Measurements from ENCODE around the gene LY86. TPM values are rescaled to one million over a fixed set of nuclear protein-coding genes. Genes with fewer than 3 reads are reported as not detected.

Gene LY86
- total RNA-seq, 4 donors from 2014 or later: 1.2 to 2.8 TPM; not detected in 2

DNA sequence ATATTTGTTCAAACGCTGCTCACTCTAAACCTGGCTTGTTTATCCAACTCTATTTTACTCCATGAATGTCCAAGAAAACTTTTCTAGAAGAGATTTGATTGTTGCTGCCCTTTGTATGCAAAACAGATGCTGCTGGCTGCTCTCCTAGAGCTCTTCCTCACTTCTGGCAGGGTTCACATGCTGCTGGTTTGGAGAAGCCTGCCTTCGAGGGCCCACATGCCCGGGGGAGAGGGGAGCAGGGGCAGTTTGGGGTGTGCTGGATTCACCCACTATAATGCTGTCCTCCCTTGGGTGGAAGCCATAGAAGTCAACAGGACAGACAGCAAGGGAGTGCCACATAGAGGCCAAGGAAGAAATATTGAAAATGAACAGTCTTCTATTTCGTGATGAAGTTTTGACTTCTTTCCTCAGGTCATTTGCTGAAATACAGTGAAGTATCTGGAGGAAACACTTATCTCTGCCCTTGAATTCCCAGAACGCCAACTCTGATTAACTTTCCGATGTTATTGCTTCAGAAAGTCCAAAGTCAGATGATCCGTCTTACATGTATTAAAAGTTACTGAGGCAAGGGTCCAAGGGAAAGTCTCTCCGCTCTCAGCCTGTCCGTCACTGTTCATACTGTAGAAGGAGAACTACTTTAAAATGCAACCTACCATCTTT, 32.4 kb downstream of the LY86 start:
- H3K27me3 ChIP-seq: no peaks in the 10 kb centered on the region
- 64 to 81% methylated on average over 9 of the region's 9 CpGs for WGBS, 2 donors
- DNase-seq: no peak
- no peaks in the 10 kb centered on the region for H3K36me3 ChIP-seq
- peaks cover 0 to 7% of the 10 kb centered on the region in 2 donors for H3K4me1 ChIP-seq
- intact Hi-C loops (cut with DNase I): no loop called here
- TF ChIP-seq, protein P1, sequence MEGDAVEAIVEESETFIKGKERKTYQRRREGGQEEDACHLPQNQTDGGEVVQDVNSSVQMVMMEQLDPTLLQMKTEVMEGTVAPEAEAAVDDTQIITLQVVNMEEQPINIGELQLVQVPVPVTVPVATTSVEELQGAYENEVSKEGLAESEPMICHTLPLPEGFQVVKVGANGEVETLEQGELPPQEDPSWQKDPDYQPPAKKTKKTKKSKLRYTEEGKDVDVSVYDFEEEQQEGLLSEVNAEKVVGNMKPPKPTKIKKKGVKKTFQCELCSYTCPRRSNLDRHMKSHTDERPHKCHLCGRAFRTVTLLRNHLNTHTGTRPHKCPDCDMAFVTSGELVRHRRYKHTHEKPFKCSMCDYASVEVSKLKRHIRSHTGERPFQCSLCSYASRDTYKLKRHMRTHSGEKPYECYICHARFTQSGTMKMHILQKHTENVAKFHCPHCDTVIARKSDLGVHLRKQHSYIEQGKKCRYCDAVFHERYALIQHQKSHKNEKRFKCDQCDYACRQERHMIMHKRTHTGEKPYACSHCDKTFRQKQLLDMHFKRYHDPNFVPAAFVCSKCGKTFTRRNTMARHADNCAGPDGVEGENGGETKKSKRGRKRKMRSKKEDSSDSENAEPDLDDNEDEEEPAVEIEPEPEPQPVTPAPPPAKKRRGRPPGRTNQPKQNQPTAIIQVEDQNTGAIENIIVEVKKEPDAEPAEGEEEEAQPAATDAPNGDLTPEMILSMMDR (IDR thresholded peaks at IDR 0.05): no peak
- no peak for TF ChIP-seq POLR2A (IDR thresholded peaks at IDR 0.05)
- H3K9me3 ChIP-seq: no peaks in the 10 kb centered on the region
- no peak overlapping the region for H3K4me3 ChIP-seq (replicated peaks in 1 of 3)
- H3K27ac ChIP-seq: no peak overlapping the region

DNA sequence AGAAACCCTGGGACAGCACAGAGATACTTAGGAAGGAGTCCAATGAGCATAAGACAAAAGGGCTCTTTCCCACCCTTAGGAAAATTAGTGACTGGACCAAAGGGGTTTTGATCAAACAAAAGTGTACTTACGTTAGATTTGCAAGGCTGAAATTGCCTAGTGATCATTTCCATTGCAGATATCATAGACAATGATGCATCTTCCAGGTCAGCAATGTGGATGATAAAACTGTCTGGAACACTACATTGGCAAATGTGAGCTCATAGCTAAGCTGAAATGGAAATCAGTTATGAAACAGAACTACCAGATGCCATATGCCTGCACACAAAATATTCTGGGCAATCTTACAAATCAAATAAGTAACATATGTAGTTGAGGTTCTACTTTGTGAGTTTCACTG, 34.0 kb downstream of the LY86 start:
- Histone ChIP-seq H3K27ac (no peak overlapping the region), H3K27me3 (no peaks in the 10 kb centered on the region), H3K9me3 (no peaks in the 10 kb centered on the region), H3K4me1 (peaks cover 0 to 7% of the 10 kb centered on the region in 2 donors), H3K36me3 (no peaks in the 10 kb centered on the region), H3K4me3 (replicated peaks in 1 of 3) (no peak overlapping the region)
- no peak for DNase-seq
- TF ChIP-seq POLR2A (IDR thresholded peaks at IDR 0.05): no peak
- TF ChIP-seq, protein P1 (IDR thresholded peaks at IDR 0.05): no peak
- WGBS, 2 donors: 91 to 97% methylated on average over 1 of the region's 1 CpG
- intact Hi-C loops (cut with DNase I): no loop called here

DNA sequence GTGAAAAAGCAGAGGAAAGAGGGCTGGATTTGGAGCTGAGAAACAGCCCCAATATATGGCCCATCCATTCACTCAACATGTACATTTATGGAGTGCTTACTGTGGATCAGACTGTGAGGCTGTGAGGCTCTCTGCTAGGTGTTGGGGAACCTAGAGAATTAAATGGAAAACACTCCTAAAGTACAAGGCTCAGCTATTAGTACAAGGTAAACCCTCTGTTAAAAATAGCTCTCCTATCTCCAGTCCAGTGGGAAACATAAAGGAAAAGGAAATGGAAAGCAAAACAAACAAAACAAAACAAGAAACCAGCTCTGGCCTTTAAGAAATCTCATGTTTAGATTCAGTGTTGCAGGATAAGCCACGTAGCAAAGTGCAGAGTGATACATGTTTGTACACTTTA, 35.0 kb downstream of the LY86 start:
- intact Hi-C loops (cut with DNase I): no loop called here
- no peaks in the 10 kb centered on the region for H3K9me3 ChIP-seq
- no peak overlapping the region for H3K4me3 ChIP-seq (replicated peaks in 1 of 3)
- DNase-seq: no peak
- no peaks in the 10 kb centered on the region for H3K27me3 ChIP-seq
- H3K4me1 ChIP-seq: peaks cover 0 to 7% of the 10 kb centered on the region in 2 donors
- H3K27ac ChIP-seq: no peak overlapping the region
- H3K36me3 ChIP-seq: no peaks in the 10 kb centered on the region
- WGBS, 2 donors: 55 to 63% methylated on average over 1 of the region's 1 CpG
- no peak for TF ChIP-seq POLR2A (IDR thresholded peaks at IDR 0.05)
- TF ChIP-seq, protein P1 (IDR thresholded peaks at IDR 0.05): no peak

DNA sequence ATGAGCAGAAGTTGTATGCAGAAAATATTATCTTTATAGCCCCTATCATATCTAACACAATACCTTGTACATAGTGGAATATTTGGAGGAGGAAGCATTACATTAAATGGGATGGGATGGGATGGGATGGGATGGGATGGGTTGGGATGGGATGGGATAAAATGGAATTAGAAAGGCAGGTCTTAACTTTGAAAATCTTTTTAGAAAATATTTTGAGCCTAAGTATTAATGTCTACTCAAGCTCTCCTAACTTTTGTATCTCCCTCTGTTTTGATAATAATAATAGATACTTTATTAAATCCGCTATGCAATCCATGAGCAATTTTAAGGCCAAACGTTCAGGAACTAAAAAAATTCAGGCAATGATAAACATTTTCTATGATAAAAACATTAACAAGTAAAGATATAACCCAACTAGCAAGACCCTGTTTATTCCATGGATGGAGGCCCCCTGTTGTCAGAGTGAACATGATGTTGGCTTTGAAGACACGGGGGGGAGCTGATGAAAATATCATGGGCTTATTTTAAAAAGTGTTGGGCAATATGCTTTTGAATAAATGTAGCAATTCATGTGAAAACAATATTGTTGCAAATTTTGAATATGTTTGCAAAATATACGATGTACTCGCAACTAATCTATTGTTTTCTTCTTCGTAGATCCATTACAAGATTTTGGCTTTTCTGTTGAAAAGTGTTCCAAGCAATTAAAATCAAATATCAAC, 35.9 kb downstream of the LY86 start:
- no peak for DNase-seq
- no peak for TF ChIP-seq POLR2A (IDR thresholded peaks at IDR 0.05)
- no peak overlapping the region for H3K4me3 ChIP-seq (replicated peaks in 1 of 3)
- 87 to 88% methylated on average over 6 of the region's 6 CpGs for WGBS, 2 donors
- H3K4me1 ChIP-seq: peaks cover 1 to 3% of the 10 kb centered on the region in 2 donors
- H3K27ac ChIP-seq: no peak overlapping the region
- no peaks in the 10 kb centered on the region for H3K27me3 ChIP-seq
- H3K36me3 ChIP-seq: no peaks in the 10 kb centered on the region
- H3K9me3 ChIP-seq: no peaks in the 10 kb centered on the region
- intact Hi-C loops (cut with DNase I): no loop called here

DNA sequence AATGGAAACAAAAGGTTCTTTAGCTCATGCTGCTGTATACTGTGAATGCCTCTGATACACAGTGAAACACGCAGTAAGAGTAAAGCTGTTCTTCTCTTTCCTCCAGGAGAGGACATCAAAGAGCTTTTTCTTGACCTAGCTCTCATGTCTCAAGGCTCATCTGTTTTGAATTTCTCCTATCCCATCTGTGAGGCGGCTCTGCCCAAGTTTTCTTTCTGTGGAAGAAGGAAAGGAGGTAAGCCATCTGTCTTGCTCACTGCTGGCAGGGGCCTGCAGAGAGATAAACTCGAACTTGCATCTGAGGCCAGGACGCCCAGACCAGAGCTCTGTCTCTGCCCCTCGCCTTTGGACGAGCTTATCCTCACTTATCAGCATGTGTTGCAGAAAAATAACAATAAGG, 37.7 kb downstream of the LY86 start:
- H3K36me3 ChIP-seq: no peaks in the 10 kb centered on the region
- WGBS, 2 donors: 81 to 83% methylated on average over 6 of the region's 6 CpGs
- TF ChIP-seq, protein P1 (IDR thresholded peaks at IDR 0.05): no peak
- TF ChIP-seq POLR2A (IDR thresholded peaks at IDR 0.05): no peak
- peaks cover 2 to 4% of the 10 kb centered on the region in 2 donors for H3K4me1 ChIP-seq
- no peak for DNase-seq
- H3K27me3 ChIP-seq: no peaks in the 10 kb centered on the region
- no peak overlapping the region for H3K4me3 ChIP-seq (replicated peaks in 1 of 3)
- no peak overlapping the region for H3K27ac ChIP-seq
- H3K9me3 ChIP-seq: no peaks in the 10 kb centered on the region
- intact Hi-C loops (cut with DNase I): no loop called here

Measured in thyroid gland (tissue), 4 donors.